Effector CD4-positive, alpha-beta T cell (primary cell): ENCODE data around the gene ESAM.
A peak's percentile ranks its signal among the peaks of the same experiment; 100 is the strongest.
"Not testable (repeated sequence)": the region's sequence is repeated elsewhere in the genome, so short reads cannot be mapped to it uniquely, and the experiment has no call there.

Source experiments
- DNase-seq: peaks from one replicate; pipeline ENCODE4 v3.0.0-alpha.2; 2020

ESAM gene

GRCh38 chr11:124770959-124771358, 8.9 kb upstream of the ESAM start:
- not testable (repeated sequence) for DNase-seq

GRCh38 chr11:124769806-124770774, 8.0 kb upstream of the ESAM start:
- DNase-seq = no peak

GRCh38 chr11:124768914-124769313, 6.8 kb upstream of the ESAM start:
- no peak for DNase-seq

GRCh38 chr11:124766156-124766555, 4.1 kb upstream of the ESAM start:
- no peak for DNase-seq

- peak; percentile 82 for DNase-seq
Observed at GRCh38 chr11:124763156-124763947, 1.3 kb upstream of the ESAM start.

GRCh38 chr11:124762624-124763155, 600 bp upstream of the ESAM start:
- DNase-seq = no peak

GRCh38 chr11:124761301-124762104, 587 bp downstream of the ESAM start:
- no peak for DNase-seq

- no peak for DNase-seq
Observed at GRCh38 chr11:124760806-124761205, 1.3 kb downstream of the ESAM start.

- DNase-seq = no peak
Observed at GRCh38 chr11:124760205-124760652, 1.9 kb downstream of the ESAM start.

GRCh38 chr11:124759266-124760204, 2.6 kb downstream of the ESAM start:
- DNase-seq = no peak

GRCh38 chr11:124758355-124759265, 3.5 kb downstream of the ESAM start:
- DNase-seq = peak; percentile 51

- no peak for DNase-seq
Observed at GRCh38 chr11:124757320-124757719, 4.8 kb downstream of the ESAM start.

- DNase-seq = no peak
Observed at GRCh38 chr11:124756753-124757227, 5.3 kb downstream of the ESAM start.

GRCh38 chr11:124756033-124756752, 5.9 kb downstream of the ESAM start:
- no peak for DNase-seq

- DNase-seq = no peak
Observed at GRCh38 chr11:124754710-124755109, 7.4 kb downstream of the ESAM start.

- DNase-seq = no peak
Observed at GRCh38 chr11:124754309-124754708, 7.8 kb downstream of the ESAM start.

GRCh38 chr11:124753624-124754023, 8.5 kb downstream of the ESAM start:
- no peak for DNase-seq

- DNase-seq = no peak
Observed at GRCh38 chr11:124753205-124753604, 8.9 kb downstream of the ESAM start.

- DNase-seq = no peak
Observed at GRCh38 chr11:124752471-124753102, 9.5 kb downstream of the ESAM start.
